ENCODE results near the gene PFDN5.
"Not testable (repeated sequence)": the region's sequence is repeated elsewhere in the genome, so short reads cannot be mapped to it uniquely, and the experiment has no call there.

Gene PFDN5

DNA sequence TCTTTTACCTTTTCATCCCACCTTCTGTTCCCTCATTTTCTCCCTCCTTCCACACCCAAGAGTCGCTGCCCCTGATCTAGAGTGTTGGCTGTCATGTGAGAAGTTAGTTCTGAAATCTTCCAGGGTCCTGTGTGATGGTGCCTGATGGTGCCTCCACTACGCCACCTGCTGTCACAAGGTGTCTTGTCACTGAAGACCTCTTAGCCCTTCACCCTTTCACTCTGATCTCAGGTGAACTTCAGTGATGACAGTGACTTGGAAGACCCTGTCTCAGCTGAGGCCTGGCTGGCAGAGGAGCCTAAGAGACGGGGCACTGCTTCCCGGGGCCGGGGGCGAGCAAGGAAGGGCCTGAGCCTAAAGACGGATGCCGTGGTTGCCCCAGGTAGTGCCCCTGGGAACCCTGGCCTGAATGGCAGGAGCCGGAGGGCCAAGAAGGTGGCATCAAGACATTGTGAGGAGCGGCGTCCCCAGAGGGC lies 7.6 kb upstream of the PFDN5 start:
- peak; percentile 45 for DNase-seq

DNA sequence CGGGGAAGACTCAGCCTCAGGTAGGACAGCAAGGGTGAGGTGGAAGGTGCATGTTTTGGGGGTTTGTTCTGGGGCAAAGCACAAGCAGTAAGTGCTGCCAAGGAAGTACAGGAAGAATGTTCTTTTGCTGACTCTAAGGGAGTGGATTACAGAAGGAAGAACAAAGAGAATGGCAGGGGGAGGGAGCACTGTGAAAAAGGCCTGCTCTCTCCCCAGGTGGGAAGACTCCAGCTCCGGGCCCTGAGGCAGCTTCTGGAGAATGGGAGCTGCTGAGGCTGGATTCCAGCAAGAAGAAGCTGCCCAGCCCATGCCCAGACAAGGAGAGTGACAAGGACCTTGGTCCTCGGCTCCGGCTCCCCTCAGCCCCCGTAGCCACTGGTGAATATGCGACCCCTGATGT lies 7.0 kb upstream of the PFDN5 start:
- DNase-seq = no peak

DNA sequence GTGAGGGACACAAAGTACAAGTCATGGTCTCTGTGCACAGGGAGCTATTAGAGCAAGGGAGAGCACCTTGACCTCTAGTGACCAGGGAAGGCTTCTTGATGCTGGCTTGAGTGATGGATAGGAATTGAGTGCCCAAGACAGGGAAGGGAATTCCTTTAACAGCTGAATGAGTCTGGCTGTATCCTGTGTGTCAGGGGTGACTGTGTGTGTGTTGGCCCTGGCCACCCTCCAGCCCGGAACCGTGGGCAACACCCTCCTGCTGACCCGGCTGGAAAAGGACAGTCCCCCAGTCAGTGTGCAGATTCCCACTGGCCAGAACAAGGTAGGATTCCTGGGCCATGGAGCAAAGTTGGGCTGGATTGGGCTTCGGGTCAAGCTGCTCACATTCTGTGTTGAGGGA lies 5.5 kb upstream of the PFDN5 start:
- DNase-seq = no peak

DNA sequence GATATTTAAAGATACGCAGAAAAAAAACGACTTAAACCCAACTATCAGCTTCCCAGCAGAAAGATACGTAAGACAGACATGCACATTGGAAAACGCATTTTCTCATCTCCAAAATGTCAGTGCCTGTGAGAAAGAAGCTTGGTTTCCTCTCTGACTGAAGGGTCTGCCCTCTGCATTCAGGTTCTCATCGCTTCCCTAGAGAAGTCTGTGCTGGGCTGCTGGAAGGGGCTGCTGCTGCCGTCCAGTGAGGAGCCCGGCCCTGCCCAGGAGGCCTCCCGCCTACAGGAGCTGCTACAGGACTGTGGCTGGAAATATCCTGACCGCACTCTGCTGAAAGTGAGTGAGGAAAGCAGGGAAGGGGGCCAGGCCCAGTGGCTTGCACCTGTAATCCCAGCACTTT lies 4.7 kb upstream of the PFDN5 start:
- DNase-seq = no peak

DNA sequence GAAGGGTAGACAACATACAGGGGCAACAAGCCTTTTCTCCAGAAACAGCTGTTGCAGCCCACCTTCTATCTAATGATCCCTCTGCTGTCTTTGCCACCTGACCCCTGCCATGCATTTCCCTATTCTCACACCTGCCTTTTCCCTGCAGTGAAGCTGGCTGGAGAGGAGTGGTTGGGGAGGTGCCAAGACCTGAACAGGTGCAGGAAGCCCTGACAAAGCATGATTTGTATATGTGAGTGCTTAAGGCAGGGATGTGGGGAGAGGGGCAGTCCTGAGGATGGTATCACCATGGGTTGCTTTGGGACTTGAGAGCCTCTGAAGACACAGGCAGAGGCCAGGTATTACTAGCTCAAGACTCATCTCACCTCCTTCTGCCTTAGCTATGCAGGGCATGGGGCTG lies 2.9 kb upstream of the PFDN5 start:
- DNase-seq = no peak

DNA sequence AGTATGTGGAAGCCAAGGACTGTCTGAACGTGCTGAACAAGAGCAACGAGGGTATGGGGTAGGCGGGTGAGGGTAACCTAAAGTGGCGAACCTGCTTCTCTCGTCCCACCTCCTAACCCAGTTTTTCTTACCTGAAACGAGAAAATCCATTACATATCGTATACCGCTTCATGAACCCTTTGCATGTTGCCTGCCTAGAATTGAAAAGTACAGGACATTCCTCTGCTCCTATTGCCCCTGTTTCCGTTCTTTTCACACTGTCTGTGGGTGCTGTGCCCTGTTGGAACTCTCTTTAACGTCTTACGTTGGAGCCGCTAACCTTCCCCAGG lies 513 bp downstream of the PFDN5 start:
- no peak for DNase-seq

DNA sequence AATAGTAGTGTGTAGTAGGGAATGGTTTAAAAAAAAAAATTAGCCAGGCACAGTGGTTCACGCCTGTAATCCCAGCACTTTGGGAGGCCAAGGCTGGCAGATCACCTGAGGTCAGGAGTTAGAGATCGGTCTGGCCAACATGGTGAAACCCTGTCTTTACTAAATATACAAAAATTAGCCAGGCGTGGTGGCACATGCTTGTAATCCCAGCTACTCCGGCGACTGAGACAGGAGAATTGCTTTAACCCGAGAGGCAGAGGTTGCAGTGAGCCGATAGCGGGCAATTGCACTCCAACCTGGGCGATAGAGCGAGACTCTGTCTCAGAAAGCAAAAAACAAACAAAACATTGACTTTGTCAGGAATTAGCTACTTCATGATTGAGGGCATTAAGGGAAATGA lies 1.8 kb downstream of the PFDN5 start:
- DNase-seq = not testable (repeated sequence)

DNA sequence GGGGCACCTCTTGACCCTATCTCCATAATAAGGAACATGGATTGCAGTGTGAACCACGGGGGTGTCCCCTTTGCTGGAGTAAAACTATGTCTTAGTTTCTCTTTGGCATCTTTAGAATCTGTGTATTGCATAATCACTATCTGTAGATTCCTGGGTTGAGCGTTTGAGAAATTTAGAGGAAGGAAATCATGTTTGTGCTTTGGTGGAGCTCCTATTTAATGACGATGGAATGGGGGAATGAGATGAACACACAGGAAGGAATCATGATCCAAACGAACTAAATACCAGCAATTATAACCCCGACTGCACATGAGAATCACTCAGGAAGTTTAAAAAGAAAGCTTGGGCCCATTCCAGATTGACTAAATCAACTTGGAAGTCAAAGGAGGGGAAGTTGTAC lies 2.8 kb downstream of the PFDN5 start:
- DNase-seq = no peak

DNA sequence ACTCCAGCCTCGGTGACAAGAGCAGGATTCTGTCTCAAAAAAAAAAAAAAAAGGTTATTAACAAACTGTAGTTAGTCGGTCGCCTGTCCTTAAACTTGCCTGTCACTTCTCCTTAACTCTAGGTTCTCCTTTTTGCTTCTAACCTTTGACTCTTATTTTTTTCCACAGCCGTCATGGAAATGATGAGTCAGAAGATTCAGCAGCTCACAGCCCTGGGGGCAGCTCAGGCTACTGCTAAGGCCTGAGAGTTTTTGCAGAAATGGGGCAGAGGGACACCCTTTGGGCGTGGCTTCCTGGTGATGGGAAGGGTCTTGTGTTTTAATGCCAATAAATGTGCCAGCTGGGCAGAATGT lies 3.7 kb downstream of the PFDN5 start:
- DNase-seq = no peak

DNA sequence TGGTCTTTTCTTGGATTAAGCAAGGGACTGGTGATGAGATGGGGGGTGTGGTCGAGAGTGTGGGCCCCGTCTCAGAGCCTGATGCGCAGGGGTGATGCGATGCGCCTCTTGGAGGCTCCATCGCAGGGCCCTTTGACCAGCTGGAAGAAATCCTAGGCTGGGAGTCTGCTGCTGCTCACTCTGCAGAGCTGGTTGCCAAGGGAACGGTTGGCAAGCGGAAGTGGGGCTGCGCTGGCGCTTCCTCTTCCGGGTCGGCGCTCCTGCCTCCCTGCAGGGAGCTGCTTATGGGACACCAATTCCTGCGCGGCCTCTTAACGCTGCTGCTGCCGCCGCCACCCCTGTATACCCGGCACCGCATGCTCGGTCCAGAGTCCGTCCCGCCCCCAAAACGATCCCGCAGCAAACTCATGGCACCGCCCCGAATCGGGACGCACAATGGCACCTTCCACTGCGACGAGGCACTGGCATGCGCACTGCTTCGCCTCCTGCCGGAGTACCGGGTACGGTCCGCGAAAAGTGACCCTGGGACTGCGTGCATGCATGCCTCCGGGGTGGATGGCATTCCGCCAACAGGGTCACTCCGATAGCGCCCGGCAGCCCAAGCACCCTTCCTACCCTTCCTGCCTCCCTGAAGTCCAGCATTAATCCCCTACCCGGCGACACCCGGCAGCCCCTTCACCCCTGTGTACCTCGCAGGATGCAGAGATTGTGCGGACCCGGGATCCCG lies 4.3 kb downstream of the PFDN5 start, which contains the start of gene MYG1:
Gene MYG1 (plus strand): TSS at position 242 of the 727 bp plus-strand sequence. CDS start 43 bp downstream, at position 285.
- DNase-seq = peak; percentile 86

DNA sequence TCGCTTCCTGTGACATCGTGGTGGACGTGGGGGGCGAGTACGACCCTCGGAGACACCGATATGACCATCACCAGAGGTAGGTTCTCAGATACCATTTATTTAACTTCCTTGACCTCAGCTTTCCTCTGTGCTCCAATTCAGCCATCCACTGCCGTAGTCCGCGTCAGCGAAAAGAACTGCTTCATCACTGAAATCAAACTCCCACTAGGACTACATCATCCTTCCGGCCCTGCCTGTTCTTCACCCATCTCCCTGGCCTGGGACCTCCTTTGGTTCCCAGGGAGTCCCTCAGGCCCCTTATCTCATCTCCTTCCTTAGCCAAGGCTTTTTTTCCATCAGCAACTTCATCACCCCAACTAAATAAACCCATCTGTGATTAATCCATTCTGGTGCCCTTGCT lies 4.8 kb downstream of the PFDN5 start:
- no peak for DNase-seq

DNA sequence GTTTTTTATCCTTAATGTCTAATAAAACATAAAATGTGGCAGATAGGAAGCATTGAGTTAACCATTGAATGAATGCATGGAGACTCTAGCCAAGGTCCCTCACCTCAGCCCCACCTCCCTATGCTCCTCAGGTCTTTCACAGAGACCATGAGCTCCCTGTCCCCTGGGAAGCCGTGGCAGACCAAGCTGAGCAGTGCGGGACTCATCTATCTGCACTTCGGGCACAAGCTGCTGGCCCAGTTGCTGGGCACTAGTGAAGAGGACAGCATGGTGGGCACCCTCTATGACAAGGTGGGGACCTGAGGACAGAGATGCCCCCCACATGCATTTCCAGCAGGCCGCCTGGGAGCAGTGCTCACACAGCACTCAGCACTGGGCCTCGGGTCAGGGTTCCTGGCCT lies 7.6 kb downstream of the PFDN5 start:
- DNase-seq = no peak

DNA sequence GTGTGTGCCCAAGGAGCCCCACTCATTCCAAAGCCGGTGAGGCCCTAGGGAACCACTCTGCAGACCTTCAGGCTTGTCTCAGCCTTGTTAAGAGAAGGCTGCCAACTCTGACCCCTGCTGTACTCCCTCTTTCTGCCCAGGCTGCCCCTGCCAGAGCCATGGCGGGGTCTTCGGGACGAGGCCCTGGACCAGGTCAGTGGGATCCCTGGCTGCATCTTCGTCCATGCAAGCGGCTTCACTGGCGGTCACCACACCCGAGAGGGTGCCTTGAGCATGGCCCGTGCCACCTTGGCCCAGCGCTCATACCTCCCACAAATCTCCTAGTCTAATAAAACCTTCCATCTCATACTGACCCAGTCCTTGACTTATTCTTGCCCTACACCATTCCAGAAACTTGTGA lies 11.5 kb downstream of the PFDN5 start:
- no peak for DNase-seq

DNA sequence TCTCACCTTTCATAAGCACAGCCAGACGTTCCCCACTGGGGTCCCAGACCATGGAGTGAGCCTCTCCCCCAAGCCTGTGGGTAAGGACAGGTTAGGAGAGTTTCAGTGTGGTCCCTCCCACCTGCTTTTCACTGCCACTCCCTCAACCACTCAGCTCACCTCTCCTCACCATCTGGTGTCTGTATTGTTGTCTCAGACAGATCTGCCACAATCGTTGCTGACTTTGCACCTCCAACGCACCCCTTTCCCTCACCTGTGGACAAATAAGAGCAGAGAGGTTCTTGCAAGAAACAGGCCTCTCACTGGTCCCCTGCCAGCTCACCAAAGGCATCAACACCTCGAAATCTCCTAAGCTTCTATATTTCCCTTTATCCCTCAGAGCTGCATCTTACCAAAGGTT lies 12.9 kb downstream of the PFDN5 start:
- DNase-seq = peak; percentile 53

DNA sequence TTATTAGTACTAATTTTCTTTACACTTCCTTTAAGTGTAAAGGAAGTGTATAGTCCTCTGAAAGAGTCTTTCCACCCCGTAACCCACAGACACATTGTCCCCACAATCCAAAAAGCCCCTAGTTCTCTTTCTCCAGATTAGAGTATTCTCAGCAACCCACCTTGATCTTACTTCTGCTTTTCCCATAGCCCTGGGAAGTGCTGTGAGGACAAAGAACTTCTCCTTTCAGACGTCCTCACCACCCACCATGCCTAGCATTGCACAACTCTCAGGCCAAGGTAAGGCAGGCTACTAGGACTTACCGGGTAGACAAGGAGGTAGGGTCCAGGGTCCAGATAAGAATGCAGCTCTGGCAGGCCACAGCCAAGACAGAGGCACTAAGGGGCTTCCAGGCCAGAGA lies 18.7 kb downstream of the PFDN5 start:
- DNase-seq = no peak

DNA sequence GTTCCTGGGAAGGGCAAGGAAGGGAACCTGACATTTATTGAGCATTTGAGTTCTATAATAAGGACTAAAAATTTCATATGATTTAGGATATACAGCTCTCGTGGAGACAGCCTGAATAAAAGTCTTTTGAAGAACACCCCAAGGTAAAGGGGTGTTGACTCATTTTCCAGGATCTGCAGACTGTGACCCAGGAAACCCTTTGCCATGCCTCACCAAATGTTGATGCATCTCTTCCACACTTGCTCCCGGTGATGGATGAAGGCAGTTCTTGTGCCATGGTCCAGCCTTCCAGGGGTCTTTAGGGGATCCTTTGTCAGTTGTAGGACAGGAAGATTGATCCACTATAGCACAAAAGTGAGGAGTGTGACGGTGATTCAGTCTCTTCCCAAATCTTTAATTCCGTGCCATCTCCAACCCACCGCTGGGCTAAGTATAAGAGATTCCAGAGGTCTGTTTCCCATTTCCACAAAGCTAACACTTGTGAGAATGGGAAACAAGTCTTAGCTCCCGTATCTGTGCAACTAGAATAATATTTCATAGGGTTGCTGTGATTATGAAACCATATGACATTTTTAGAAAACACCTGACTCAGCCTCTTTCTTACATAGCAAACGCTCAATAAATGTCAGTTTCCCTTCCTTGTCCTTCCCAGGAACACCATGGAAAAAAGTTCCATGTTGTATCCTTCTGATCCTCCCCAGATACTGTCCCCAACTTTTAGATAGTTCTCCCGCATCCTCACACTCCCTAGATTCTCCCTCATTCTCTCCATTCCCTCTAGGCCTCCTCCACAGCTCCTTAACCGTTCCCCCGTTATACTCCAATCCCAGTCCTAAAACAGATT lies 25.2 kb downstream of the PFDN5 start:
- DNase-seq = no peak

DNA sequence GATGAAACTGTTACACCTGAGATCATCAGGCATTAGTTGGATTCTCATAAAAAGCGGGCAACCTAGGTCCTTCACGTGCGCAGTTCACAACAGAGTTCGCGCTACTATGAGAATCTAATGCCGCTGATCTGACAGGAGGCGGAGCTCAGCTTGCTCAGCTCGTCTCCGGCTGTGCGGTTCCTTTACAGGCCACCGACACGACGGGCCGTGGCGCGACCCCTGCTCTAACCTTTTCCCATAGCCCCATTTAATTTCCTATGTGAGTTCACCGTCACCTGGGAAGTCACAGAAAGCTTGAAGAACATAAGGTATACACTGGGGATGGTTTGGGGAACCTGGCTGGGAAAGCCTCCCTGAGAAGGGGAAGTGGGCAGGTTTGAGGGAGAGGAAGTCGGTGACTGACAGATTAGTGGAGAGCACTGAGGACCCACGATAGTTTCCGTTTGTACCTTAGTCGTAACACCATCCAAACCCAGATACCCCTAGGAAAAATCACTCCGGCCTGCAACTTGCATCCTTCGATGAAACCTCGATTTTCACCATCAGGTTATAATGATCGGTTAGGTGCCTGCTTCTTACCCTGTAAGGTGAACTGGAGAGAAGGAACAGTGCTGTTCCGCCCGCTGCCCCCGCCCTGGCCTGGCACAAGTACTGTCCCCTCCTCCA lies 28.9 kb downstream of the PFDN5 start:
- no peak for DNase-seq

DNA sequence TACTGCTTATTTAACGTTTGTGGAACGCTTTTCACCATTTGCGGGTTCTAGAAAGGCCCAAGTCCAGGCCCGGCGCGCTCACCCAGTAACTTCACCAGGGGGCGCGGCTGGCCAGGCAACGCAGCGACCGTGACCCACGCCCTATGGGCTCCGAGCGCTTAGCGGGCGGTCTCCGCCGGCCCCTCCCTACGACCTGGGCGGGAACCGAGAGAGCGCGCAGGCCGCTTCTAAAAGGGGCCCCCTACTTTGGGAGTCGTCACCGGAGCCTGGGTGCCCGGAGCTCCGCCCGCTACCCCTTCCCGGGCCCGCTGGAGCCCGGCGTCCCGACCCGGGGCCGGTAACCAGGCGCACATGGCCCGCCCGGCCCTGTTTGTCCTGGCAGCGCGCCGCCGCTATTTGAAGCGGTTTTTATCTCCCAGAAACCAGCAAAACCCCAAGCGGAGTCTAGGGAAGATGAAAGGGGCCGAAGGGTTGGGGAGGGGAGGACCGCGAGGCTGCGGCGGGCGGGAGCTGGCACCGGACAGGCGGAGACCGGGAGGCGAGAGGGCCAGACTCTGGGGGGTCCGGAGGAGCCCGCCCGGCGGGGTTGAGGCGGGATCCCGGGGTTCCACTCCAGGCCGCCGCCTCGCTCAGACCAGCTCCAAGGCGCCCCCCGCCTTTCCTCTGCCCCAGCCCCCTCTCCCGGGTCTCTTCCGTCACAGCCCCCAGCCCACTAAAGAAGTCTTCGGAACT lies 29.6 kb downstream of the PFDN5 start:
- peak; percentile 88 for DNase-seq

DNA sequence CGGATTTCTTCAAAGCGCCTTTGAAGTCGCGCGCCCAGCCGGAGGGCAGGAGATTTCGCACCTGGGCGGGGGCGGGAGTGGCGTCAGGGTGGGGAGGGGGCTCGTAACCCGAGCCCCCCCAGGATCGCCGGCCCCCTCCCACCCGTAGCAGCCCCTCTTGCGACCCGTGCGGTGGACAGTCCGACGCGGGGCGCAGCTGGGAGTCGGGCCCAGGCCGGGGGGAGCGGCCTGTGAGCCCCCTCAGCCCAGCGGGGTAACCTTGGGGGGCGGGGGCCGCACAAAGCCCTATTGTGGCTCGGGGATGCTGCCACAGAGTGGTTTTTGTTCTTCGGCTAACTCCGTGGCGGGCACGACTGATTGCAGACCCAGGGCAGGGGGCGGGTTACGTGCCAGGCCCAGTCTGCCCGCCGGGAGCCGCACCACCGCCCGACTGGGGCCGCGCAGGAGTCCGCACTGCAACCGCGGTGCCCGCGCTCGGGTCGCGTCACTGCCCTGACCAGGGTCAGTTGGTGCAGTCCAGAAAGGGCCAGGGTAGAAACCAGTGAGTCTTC lies 30.2 kb downstream of the PFDN5 start:
- DNase-seq = peak; percentile 19

DNA sequence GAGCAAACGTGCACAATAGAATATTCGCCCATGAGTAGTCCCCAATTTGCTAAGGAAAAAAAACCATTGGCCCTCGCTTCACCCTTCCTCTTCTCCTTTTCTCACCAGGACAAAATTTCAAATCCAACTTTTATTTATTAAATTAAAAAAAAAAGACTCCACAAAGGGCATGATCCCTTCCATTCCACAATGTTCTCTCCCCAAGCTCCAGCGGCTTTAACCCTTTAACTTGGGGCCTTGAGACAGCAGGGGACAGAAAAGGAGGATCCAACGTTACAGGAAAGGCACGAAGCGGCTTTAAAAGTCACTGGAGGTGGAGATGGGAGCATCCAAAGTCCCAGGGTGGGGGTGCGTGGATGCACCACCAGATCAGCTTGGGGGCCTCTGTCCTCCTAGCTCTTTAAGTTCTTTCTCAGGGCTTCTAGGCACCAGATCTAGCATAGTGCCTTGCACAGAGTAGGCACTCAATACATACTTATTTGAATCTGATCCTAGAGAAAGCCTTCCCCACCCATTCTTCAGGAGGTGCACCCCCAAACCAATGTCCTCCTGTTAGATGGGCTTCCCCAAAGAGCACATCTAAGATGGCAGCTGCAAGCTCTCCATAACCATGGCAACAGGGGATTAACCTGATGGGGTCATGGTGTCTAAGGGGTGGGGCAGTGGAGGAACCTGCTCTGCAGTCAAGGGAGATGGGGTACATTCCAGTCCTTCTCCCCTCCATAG lies 31.3 kb downstream of the PFDN5 start:
- DNase-seq = no peak

DNA sequence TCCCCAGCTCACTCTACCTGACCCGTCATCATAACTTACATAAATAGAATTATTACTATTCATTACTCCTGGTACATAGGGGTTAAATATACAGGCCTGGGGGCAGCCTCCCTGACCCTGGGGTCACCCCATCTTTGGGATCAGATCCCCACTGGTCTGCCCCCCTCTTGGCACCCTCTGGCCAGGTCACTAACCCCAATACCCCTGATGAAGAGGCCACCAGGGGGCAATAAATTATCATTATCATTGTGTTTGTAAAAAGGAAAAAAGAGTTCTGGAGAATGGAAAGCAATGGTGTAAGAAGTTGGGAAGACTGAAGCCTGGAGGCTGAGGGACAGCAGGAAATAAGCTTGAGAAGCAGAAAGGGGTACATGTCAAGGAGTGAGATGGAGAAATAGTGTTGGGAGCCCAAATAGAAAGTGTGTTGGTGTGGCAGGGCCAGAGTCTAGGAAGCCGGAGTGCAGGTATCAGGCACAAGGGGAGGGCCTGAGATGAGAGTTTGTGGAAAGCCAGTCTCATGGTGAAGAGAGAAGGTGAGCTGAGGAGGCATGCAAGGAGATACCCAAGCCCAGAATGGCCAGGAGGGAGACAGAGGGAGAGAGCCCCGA lies 32.2 kb downstream of the PFDN5 start:
- no peak for DNase-seq

DNA sequence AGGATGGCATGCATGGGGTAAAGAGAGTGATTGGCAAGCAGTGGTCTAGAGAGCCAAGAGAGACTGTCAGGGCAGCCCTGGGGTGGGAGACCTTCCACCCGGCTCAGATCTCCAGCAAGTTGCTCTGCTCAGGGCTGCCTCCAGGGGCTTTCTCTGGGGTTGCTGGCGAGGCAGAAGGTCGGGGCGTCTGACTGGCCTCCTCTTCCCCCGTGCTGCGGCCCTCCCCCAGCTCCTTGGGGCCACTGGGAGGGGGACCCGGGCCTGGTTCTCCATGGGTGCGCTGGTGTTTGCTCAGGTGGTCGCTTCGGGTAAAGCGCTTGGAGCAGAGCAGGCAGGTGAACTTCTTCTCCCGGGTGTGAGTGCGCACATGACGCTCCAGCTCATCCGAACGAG lies 32.7 kb downstream of the PFDN5 start:
- no peak for DNase-seq
